GM19238 (cell line): ENCODE results near the gene CCDC15.
"Not testable (repeated sequence)": the region's sequence is repeated elsewhere in the genome, so short reads cannot be mapped to it uniquely, and the experiment has no call there.

Source experiments
- DNase-seq: peaks from one replicate; pipeline ENCODE4 v3.0.0; 2011; ENCODE audit warnings: low spot score; ENCODE audit not compliant: insufficient read length

CCDC15 gene

GRCh38 chr11:124942466-124943253 lies 11.3 kb upstream of the CCDC15 start:
- DNase-seq: no peak

- no peak for DNase-seq
These were observed 10.8 kb upstream of the CCDC15 start for GRCh38 chr11:124943254-124943616.

- no peak for DNase-seq
These were observed 10.3 kb upstream of the CCDC15 start for GRCh38 chr11:124943741-124944140.

- DNase-seq: no peak
These were observed 9.4 kb upstream of the CCDC15 start for GRCh38 chr11:124944565-124944964.

GRCh38 chr11:124945826-124946225 lies 8.2 kb upstream of the CCDC15 start:
- no peak for DNase-seq

GRCh38 chr11:124946735-124947141 lies 7.3 kb upstream of the CCDC15 start:
- no peak for DNase-seq

- no peak for DNase-seq
These were observed 3.2 kb upstream of the CCDC15 start for GRCh38 chr11:124950601-124951330.

- no peak for DNase-seq
These were observed 2.7 kb upstream of the CCDC15 start for GRCh38 chr11:124951341-124951740.

- no peak for DNase-seq
These were observed 571 bp downstream of the CCDC15 start for GRCh38 chr11:124954590-124954955.

- DNase-seq: no peak
These were observed 1.0 kb downstream of the CCDC15 start for GRCh38 chr11:124955035-124955434.

GRCh38 chr11:124961972-124962609 lies 8.1 kb downstream of the CCDC15 start:
- DNase-seq: peak; percentile 16

GRCh38 chr11:124968197-124968596 lies 14.2 kb downstream of the CCDC15 start:
- DNase-seq: not testable (repeated sequence)

GRCh38 chr11:124970925-124971324 lies 16.9 kb downstream of the CCDC15 start:
- DNase-seq: no peak

- DNase-seq: no peak
These were observed 17.8 kb downstream of the CCDC15 start for GRCh38 chr11:124971810-124972209.

GRCh38 chr11:124976531-124976930 lies 22.5 kb downstream of the CCDC15 start:
- no peak for DNase-seq

GRCh38 chr11:124977006-124977405 lies 23.0 kb downstream of the CCDC15 start:
- no peak for DNase-seq

- DNase-seq: no peak
These were observed 24.3 kb downstream of the CCDC15 start for GRCh38 chr11:124978316-124978715.

- DNase-seq: no peak
These were observed 28.0 kb downstream of the CCDC15 start for GRCh38 chr11:124982043-124982442.

GRCh38 chr11:124983674-124984511 lies 29.9 kb downstream of the CCDC15 start:
- no peak for DNase-seq

- no peak for DNase-seq
These were observed 30.5 kb downstream of the CCDC15 start for GRCh38 chr11:124984512-124984854.

GRCh38 chr11:124987096-124987495 lies 33.1 kb downstream of the CCDC15 start:
- no peak for DNase-seq

- no peak for DNase-seq
These were observed 34.1 kb downstream of the CCDC15 start for GRCh38 chr11:124988063-124988462.
